GM12801 (cell line): ENCODE measurements around the gene ESAM.

Source experiments
- TF ChIP-seq, protein P1 (sequence below): IDR thresholded peaks from one replicate; pipeline ENCODE4 v1.5.1; 2011; ENCODE audit warnings: control low read depth; ENCODE audit not compliant: insufficient read length; ENCODE audit errors: extremely low read depth

ESAM gene

DNA sequence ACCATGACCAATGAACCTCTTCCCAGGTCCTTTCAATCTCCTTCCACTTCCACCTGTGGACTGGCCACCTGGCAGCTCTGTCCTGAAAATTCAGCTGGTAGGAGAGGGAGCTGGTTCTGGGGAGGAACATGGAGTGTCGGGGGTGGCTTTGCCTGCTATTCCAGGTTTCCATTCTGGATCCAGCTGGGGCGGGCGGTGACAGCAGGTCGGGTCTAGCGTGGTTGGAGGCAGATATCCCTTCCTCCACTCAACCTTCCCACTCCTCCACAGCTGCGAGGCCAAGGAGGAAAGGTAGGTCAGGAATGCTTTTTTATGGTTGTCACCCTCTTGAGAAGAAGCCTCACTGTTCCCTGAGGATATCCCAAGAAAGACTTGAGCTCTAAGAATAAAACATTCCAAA, 19.0 kb downstream of the ESAM start:
- TF ChIP-seq, protein P1, sequence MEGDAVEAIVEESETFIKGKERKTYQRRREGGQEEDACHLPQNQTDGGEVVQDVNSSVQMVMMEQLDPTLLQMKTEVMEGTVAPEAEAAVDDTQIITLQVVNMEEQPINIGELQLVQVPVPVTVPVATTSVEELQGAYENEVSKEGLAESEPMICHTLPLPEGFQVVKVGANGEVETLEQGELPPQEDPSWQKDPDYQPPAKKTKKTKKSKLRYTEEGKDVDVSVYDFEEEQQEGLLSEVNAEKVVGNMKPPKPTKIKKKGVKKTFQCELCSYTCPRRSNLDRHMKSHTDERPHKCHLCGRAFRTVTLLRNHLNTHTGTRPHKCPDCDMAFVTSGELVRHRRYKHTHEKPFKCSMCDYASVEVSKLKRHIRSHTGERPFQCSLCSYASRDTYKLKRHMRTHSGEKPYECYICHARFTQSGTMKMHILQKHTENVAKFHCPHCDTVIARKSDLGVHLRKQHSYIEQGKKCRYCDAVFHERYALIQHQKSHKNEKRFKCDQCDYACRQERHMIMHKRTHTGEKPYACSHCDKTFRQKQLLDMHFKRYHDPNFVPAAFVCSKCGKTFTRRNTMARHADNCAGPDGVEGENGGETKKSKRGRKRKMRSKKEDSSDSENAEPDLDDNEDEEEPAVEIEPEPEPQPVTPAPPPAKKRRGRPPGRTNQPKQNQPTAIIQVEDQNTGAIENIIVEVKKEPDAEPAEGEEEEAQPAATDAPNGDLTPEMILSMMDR, result no peak

DNA sequence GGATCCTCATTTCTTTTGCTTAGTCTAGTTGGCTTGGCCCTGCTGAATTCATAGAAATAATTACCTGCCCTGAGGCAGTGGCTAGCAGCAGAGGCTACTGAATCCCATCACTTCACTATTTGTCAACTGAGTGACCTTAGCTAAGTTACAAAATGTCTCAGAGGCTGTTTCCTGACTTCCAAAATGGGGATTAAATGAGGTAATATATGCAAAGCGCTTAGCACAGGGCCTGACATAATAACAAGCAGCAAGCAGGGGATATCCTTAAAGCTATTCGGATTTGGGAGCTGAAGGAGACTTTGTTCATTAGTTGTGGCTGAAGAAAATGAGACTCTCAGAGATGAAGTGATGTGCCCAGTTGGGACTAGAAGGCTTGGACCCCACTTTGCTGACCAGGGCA, 19.5 kb downstream of the ESAM start:
- TF ChIP-seq, protein P1, result no peak

DNA sequence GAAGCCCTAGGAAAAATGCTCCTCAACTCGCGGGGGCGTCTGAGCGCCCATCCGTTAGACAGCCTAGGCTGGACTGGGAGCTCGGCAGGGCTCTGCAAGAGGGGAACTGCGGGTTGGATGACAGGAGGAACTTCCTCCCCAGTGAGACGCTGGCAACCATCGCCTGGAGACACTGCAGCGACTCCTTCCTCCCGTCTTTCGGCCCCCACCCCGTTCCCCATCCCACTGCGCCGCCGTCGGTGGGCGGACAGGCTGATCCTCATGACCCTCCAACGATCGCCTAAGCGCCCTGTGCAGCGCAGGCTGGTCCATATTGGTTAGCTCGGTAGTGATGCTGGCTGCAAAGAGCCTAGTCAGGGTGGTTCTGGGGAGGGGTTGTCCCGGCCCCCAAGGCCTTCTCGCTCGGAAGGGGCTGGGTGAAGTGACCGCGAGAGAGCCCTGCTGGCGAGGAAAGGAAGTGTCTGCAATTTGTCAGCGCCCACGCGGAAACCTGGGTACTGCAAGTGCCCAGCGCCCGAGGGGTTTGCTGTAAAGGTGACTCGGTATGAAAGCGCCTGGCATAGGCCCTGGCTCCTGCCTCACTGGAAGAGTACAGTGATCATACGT, 21.7 kb downstream of the ESAM start:
- TF ChIP-seq, protein P1, result no peak

DNA sequence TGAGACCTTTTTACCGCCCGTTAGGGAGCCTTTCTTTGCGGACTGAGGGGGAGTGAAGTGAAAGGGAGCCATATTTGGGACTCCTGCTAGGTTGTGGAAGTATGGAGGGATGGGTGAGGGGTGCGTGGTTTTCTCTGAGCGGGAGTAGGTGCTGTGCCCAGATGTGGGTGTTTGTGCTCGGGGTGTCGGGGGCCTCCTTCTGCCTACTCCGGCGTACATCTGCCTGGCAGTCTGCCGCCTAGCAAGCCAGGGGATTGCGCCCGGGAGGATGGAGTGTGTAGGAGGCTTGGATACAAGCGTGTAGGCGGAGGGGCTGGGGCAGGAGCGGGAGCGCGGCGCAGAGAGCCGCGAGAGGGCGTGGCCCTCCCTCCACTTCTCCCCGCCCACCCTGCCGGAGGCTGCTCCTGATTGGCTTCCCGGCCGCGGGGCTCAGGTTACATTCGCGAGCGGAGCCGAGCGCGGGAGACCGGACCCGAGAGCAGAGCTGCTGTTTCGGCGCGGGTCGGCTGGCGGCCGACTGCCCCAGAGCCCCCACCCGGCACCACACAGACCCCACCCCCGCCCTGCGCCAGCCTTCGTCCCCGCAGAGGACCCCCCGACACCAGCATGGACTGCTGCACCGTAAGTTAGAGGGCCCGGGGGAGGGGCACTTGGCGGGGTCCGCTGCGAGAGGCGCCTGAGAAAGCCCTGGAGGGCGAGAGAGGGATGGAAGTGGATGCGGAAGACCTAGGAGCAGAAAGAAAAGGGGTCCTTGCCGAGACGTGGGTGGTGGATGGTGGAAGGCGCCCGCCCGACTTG, 22.4 kb downstream of the ESAM start, which contains the start of gene NRGN:
NRGN (plus strand) TSS at position 464 of the 798 bp plus-strand sequence; CDS start at position 607, 143 bp downstream.
- TF ChIP-seq, protein P1, result no peak

DNA sequence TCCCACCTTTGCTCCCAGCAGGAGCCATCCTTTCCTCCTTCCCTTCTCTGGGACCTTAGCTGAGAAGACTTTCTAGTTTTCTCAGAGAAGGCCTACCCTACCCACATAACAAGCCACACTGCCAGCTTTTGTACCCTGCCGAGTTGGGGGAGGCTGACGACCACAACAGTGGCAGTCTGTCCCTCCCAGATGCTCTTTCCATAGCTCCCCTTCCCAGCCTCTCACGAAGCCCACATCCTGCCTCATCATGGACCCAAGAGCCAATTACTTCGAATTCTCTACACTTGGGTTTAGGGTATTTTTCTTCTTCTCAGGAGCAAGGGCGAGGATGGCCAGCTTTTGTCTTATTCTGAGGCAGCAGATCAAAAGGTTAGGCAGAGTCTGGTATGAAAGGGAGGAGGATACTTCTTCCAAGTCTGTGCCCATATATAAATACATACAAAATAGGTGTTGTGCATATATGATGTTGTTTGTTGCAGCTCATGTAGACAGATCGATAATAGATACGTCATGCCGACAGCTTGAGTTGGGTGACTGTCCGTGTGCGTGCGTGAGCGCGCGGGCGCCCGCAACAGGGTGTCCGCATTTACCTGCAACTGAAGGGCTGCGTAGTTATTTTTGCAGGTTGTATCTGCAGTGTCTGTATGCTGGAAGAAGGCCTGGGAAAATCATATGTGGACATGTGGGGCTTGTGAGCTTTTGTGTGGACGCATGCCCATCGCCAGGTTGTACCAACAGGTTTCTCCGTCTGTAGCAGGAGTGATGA, 23.2 kb downstream of the ESAM start:
- TF ChIP-seq, protein P1, result no peak

DNA sequence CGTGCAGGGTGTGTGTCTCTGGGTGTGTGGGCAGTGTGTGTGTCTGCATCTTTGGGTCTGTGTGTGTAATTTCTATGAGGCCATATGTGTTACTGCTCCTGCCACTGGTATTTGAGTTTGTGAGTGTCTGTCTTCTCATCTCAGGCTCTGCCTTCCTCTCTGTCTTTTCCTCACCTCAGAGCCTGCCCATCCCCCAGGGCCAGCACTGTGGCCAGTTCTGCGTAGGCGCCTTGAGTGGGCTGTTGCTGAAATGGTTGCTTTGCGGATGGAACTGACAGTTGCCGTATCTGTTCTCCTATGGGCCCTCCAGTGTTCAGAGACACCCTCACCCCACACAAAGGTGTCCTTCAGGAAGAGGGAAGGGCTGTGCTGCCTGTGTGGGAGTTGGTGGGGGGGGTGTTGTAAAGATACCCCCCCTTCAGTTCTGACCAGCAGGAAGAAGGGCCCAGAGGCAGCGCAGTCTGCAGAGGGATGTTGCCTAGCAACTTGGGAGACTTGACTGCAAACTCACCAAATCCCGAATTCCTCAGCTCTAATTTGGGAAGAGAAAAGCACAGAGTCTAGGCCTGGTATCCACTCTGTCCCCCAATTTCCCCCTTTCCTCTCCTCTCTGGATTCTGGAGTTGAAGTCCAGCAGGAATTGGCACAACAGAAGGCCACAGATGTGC, 24.3 kb downstream of the ESAM start:
- TF ChIP-seq, protein P1, result no peak

DNA sequence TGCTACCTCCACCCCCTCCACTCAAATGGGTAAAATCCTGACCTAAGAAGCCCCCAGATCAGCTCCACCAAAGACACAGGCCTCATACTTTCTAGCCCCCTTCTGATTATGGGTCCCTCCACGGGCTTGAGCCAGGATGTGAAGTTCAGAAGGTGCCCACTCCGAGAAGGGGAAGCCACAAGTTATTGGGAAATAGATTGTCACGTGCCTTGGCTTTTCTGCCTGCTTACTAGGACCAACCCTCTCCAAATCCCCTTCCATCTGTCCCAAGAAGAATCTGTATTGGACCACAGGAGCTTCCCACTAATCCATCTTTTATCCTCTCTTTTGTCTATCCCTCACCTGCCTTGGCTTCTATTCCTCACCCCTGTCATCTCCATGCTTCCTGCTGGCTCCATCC, 25.4 kb downstream of the ESAM start:
- TF ChIP-seq, protein P1, result no peak
